Skin epidermis (tissue), 12 donors: ENCODE data around the gene GBP1.
"Not testable (repeated sequence)": the region's sequence is repeated elsewhere in the genome, so short reads cannot be mapped to it uniquely, and the experiment has no call there.

Experiments used
- H3K27ac ChIP-seq, 21 experiments: fragments of 200-600 bp; sonication (generic) in 11 of 21; one replicate each; pipeline ENCODE4 v1.5.0; 2020; ENCODE audit warnings: mild to moderate bottlenecking in 3 of 21, inconsistent platforms in 2 of 21, moderate library complexity in 2 of 21
- H3K4me3 ChIP-seq, 7 experiments: fragments of 200-600 bp; sonication (generic) in 2 of 7; one replicate each; pipeline ENCODE4 v1.5.0; 2020; ENCODE audit warnings: inconsistent platforms in 2 of 7, mild to moderate bottlenecking in 2 of 7, moderate library complexity in 1 of 7

The GBP1 gene

DNA sequence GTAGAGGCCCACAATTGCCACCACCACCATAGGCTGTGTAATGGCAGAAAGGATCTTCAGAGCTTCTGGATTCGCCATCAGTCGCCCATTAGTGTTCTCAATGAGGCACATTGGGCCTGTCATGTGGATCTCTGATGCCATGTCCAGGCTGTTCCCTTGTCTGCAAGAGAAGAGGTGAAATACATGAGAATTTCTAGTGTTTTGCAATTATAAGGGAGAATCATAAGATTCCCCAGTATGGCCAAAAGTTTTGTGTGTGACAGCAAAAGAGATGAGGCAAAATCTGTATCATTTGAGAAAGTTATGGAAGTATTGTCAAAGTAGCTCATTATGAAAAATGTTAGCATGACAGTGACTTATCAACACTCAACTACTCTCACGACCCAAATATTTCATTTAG lies 1.9 kb downstream of the GBP1 start:
- H3K27ac ChIP-seq = peak overlapping the region in 7 of 21 experiments; percentile 5 to 92 (median 85)
- H3K4me3 ChIP-seq = peak overlapping the region in 3 of 7 experiments; percentile 9 to 55 (median 51)

DNA sequence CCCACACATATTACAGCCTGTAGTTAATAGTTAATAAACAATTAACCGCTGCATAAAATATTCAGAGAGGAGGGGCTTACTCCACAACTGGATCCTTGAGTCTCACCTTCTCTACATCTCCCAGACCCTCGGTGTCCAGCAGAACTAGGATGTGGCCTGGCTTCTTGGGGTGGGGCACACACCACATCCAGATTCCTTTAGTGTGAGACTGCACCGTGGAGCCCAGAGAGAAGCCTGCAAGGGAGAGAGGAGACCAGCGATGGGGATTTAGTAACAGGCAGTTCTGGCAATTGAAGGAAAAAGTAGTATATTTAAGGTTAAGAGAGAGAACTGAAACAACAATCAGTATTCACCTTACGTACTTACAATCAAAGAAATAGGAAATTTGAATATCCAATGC lies 4.9 kb downstream of the GBP1 start:
- Histone ChIP-seq H3K27ac (no peak overlapping the region), H3K4me3 (no peak overlapping the region)

DNA sequence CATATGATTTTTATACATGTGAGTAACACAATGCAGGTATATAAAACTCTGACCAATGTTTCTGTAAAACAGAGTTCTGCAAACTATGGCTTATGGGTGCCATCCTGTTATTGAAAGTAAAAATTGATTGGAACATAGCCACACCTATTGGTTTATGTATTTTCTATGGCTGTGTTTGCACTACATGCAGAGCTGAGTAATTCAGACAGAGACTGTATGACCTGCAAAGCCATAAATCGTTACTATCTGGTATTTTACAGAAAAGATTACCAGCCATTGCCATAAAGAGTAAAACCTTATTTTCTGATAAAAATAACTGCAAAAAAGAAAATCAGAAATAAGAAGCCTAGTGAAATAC lies 13.1 kb downstream of the GBP1 start:
- H3K27ac ChIP-seq = no peak overlapping the region

DNA sequence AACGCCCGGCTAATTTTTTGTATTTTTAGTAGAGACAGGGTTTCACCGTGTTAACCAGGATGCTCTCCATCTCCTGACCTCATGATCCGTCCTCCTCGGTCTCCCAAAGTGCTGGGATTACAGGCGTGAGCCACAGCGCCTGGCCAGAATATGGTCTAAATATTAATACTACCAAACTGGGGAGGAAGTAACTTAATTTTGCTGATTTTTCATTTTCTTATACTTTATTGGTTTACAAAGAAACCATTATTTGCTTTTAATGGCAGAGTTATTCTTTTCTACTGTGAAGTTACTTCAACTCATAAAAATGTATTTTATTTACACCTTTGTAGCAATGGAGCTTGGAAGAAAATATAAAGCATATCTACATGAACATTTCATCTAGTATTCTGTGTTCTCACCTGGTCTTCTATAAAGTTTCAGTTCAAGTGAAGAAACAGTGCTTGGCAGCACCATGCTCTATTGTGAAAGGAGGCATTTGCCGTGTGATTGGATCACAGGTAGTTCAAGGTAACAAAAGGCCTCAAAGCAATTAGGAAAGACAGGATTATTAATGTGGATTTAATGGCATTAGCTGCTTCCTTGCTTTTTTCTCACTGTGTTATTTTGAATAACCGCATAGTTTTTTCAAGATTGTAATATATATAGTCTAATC lies 13.6 kb downstream of the GBP1 start:
- H3K27ac ChIP-seq = peak overlapping the region in 1 of 21 experiments; percentile 43
- no peak overlapping the region for H3K4me3 ChIP-seq

More for the DNA sequence above, 13.1 kb downstream of the GBP1 start:
- H3K4me3 ChIP-seq = no peak overlapping the region

DNA sequence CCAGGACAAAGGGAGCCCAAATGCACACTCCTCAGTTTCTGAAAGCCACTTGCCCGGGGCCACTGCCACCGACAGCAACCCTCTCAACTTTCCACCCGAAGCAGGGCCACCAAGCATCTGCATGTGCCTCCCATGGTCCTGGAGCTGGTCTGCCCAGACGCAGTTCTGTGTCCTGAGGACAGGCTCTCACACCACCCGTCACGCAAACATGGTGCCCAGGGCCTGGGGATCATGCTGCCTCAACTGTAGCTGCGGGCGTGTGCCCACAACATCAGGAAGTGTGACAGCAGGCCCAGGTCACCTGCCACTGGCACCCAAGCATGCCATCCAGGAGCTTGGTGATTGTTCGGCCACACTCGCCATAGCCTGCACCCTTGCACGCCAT lies 14.4 kb downstream of the GBP1 start:
- Histone ChIP-seq H3K4me3 (no peak overlapping the region), H3K27ac (peak overlapping the region in 12 of 21 experiments; percentile 14 to 61 (median 34))

DNA sequence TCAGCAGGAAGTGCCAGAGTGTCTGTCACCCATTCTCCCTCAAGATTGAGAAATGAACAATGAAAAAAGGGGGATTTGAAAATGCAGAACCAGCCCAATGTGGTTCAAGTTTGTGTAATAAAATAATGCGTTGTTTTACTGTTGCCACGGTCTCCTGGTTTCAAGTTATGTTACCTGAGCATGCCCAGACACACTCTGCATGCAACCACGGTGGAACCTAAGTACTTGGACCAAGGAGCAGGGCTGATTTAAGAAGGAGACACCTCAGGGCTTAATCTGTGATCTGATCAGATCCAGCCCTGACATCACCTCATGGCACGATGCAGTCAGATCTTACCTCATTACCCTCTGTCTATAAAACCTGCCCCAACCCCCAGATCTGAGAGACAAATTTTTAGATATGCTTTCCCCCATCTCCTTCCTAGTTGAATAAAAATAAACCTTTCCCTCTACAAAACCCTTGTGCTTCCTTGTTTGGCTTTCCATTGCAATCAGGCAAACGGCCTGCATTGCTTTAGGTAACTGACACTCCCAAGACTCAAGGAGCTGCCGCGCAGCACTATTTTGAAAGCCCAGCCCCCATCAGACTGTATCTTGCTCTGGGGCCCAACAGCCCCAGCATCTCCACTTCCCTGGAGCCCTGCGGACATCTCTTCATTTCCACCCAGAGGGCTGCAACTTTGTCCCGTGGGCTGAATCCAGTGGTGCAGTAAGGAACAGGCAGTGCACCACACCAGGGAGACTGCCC lies 14.9 kb downstream of the GBP1 start:
- H3K4me3 ChIP-seq = not testable (repeated sequence)
- H3K27ac ChIP-seq = peak overlapping the region in 16 of 21 experiments; percentile 1 to 76 (median 46)

DNA sequence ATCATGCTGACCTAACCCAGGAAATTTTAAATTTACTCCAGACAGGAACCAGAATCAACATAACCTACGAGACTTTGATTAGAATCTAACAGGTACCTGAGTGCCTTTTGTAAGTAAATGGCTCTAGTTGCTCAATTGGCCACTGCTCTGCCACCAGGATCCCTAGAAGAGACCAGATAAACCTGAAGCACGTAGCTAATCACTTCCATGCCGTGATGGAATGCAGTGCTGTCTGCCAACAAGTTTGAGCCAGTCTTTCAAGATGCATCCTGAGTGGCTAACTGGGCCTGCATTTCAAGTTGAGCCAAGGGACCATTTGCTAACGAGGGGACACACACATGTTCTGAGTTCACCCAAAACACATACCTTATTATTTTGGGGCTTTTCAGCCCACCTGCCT lies 15.8 kb downstream of the GBP1 start:
- H3K4me3 ChIP-seq = not testable (repeated sequence)
- peak overlapping the region in 10 of 21 experiments; percentile 9 to 76 (median 44) for H3K27ac ChIP-seq

DNA sequence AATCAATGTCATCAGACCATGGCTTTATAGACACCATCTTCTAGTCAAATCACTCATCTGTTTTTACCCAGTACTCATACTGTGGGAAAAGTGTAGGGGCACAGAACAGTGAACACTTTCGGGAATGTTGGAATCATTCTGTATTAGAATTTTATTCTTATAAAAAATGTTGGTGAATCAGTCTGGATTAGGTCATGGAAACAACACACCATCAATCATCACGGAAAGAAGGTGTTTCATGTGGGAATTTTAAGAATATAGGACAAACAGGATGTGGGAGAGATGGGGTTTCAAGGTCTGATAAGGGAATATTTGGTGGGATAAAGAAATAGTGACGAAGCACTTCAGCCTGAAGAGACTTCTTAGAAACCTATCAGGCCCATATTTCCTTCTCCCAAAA lies 17.3 kb downstream of the GBP1 start:
- Histone ChIP-seq H3K27ac (no peak overlapping the region), H3K4me3 (no peak overlapping the region)

DNA sequence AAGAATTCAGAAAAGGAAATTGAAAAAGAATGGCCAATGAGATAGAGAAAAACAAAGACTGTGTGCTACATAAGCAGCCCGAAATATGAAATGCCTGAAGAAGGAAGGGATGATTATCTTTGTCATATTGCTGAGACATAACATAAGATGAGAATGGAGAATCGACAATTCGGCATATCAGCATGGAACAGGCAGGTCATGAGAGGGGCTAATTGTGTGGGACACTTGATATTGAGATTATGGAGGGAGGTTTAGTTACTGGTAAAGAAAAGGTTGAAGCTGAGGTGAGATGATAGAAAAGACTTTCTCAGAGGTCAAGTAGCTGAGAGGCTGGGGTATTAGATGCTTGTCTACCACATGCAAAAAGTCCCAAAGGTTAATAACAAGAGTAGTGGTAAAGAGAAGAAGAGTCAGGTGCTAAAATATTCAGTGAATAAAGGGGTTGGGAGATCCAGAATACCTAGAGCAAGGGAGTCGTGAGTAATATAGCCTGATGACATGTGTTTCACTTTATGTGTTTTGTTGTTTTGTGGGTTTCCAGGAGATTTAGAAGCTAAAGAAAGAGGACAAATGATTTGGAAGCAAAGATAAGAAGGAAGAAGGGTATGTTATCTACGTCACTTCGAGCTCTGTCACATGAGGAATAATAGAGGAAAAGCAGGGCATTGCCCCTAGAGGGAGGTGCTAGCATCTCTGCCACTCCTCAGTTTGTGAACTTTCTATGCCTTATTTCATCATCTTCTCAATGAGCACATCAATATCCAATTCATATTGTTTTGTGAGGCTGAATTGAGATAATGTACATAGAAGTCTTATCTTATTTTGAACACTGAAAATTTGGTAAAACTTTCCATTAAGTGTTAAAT lies 18.5 kb downstream of the GBP1 start:
- not testable (repeated sequence) for H3K27ac ChIP-seq, H3K4me3 ChIP-seq

DNA sequence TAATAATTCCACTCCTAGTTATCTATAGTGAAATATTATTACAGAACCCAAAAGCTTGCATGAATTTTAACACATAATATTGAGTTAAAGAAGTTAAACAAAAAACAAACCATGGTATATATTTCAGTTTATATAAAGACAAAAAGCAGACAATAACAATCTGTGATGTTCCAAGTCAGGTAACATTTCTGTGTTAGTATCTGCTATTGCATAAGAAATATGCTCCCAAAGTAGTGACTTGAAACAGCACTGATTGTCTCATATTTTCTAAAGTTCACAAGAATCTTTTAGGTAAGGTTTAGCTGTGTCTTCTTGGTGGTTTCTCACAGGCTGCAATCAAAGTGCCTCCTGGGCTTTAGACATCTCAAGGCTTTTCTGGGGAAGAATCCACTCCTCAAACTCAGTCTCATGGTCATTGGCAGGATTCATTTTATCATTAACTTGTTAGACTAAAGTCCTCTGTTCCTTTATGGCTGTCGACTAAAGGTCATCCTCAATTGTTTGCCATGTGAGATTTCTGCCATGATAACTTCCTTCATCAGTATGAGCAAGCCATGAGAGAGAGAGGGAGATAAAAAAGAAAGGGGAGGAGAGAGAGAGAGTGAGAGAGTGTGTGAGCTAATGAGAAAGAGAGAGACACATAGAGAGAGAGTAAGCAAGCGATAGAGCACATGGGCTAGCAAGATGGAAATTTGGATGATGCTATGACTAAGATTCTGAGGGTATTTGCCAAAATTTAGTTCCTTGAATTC lies 19.9 kb downstream of the GBP1 start:
- H3K27ac ChIP-seq = no peak overlapping the region
- no peak overlapping the region for H3K4me3 ChIP-seq

DNA sequence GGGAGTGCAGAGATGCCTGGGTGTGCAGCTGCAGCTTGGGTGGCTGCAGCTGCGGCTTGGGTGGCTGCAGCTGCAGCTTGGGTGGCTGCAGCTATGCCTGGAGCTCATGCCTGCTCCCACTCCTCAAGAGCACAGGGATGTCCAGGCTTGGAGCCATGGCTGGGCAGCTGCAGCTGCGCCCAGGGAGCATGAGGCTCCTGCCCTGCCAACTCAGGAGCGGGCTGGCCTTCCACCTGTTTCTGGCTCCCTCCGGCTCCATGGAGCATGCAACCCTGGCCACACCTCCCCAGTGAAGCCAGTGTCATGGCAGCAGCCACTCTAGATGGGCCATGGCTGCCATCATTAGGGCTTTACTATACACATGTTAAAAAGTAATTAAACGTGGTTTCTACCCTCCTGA lies 21.1 kb downstream of the GBP1 start:
- H3K4me3 ChIP-seq = no peak overlapping the region
- H3K27ac ChIP-seq = no peak overlapping the region

DNA sequence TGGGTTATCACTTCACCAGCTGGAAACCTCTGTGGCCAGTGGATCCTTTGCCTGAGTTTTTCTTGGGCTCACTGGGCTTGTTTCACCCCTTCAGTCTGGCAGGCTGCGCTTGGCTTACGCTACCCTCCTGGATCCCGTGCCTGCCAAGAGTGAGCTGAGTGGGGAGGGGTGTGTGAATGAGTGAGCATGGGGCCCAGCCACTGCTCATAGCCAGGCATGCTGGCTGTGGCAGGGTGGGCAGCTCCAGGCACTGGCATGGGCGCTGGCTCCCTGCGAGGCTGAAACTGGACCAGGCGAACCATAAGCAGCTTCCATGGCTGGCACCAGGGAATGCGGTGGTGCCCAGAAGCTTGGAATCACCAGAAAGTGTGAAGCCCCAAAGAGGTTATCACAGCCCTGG lies 22.5 kb downstream of the GBP1 start:
- Histone ChIP-seq H3K4me3 (no peak overlapping the region), H3K27ac (no peak overlapping the region)

DNA sequence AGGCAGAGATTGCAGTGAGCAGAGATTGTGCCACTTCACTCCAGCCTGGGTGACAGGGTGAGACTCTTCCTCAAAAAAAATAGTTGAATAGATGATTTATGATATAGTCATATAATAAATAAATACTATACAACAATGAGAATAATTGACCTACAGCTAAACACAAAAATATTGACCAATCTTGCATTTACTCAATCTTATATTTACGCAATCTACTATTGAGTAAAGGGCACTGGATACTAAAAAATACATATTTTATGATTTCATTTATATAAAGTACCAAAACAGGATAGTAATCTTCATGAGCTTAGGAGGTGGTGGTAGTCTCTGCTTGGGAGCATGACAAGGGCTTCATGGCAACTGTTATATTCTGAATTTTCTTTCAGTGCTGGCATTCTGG lies 23.3 kb downstream of the GBP1 start:
- no peak overlapping the region for H3K27ac ChIP-seq
- no peak overlapping the region for H3K4me3 ChIP-seq

DNA sequence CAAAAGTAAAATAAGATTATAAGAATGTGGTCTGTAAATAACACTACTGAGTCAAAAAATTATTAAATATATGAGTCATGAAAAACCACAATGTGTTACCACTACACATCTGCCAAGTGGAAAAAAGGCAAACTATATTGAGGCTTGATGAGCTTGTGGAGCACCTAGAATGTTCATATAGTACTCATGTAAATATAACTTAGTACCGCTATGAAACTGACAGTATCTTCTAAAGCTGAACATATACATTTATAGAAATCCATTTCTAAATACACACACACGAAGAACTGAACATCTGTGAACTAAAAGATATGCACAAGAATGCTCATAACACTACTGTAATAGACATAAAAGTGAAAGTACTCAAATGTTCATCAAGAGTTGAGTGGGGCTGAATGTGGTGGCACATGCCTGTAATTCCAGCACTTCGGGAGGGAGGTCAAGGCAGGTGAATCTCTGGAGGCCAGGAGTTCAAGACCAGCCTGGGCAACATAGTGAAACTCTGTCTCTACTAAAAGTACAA lies 23.8 kb downstream of the GBP1 start:
- H3K27ac ChIP-seq = no peak overlapping the region
- H3K4me3 ChIP-seq = no peak overlapping the region

DNA sequence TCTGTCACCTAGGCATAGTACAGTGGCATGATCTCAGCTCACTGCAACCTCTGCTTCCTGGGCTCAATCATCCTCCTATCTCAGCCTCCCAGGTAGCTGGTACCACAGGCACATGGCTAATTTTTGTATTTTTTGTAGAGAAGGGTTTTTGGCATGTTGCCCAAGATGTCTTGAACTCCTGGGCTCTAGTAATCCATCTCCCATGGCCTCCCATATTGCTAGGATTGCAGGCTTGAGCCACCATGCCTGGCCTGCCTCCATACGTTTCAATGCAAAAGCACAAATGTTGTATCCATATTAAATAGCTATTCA lies 24.7 kb downstream of the GBP1 start:
- Histone ChIP-seq H3K27ac (no peak overlapping the region), H3K4me3 (no peak overlapping the region)

DNA sequence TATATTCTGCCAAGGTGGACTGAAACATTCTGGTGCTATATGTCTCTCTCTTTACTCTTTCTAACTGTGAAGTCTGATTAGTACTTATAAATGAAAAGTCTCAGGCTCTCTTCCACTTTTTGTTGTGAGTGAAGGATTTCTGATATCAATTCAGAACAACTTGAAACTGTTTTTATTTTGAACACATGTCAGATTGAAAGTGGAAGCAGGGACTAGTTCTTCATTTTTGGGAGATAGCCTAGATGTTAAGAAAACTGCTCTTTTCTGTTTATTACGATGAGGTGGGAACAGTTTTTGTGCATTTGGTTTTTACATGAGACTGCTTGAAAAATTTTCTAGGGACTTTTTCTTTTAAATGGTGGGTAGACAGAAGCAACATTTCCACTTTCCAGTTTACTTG lies 27.8 kb downstream of the GBP1 start:
- Histone ChIP-seq H3K27ac (no peak overlapping the region), H3K4me3 (no peak overlapping the region)

DNA sequence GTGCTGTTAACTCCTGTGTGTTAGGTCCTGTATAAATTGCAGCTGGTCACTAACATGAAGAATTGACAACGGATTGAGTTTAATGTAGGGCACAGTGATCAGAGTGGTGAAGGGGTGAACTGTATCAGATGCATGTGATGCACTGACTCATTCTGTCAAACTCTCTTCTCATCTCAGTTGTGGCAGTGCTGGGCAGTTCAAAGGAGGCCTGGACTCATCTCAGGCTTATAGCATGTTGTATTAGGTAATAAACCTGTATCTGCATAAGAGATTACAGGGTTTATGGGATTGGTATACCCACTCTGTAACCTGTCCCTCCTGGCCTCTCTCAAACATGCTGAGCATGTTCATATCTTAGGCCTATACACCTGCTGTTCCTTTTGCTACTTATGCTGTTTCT lies 29.9 kb downstream of the GBP1 start:
- Histone ChIP-seq H3K27ac (no peak overlapping the region), H3K4me3 (no peak overlapping the region)

DNA sequence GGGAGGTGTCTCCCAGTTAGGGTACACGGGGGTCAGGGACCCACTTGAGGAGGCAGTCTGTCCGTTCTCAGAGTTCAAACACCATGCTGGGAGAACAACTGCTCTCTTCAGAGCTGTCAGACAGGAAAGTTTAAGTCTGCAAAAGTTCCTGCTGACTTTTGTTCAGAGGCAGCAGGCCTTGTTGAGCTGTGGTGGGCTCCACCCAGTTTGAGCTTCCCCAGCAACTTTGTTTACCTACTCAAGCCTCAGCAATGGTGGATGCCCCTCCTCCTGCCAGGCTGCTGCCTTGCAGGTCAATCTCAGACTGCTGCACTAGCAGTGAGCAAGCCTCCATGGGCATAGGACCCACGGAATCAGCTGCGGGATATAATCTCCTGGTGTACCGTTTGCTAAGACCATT lies 31.0 kb downstream of the GBP1 start:
- not testable (repeated sequence) for H3K4me3 ChIP-seq, H3K27ac ChIP-seq

DNA sequence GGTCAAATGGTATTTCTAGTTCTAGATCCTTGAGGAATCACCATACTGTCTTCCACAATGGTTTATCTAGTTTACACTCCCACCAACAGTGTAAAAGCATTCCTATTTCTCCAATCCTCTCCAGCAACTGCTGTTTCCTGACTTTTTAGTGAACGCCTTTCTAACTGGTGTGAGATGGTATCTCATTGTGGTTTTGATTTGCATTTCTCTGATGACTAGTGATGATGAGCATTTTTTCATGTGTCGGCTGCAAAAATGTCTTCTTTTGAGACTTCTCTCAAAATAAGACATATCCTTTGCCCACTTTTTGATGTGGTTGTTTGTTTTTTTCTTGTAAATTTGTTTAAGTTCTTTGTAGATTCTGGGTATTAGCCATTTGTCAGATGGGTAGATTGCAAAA lies 36.0 kb downstream of the GBP1 start:
- H3K4me3 ChIP-seq = not testable (repeated sequence)

DNA sequence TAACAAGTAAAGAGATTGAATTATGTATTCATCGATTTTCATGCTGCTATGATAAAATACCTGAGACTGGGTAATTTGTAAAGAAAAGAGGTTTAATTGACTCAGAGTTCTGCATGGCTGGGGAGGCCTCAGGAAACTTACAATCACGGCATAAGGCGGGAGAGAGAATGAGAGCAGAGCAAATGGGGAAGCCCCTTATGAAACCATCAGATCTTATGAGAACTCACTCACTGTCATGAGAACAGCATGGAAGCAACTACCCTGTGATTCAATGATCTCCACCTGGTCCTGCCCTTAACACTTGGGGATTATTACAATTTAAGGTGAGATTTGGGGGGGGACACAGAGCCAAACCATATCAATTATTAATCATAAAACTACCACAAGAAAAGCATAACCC lies 39.1 kb downstream of the GBP1 start:
- Histone ChIP-seq H3K27ac (no peak overlapping the region), H3K4me3 (no peak overlapping the region)

More for the DNA sequence above, 36.0 kb downstream of the GBP1 start:
- not testable (repeated sequence) for H3K27ac ChIP-seq
